H4 (cell line): ENCODE measurements around the gene SLC5A3. TPM values are rescaled to one million over a fixed set of nuclear protein-coding genes. Genes with fewer than 3 reads are reported as not detected.

Experiments
- DNase-seq: peaks from one replicate; pipeline ENCODE4 v3.0.0-alpha.2; 2015; ENCODE audit warnings: low spot score
- total RNA-seq: library from RNA; depleted of rRNA; stranded (reverse); fragments of >200 nt; shearing (Covaris generic); gene quantifications from 2 replicates; pipeline ENCODE4 v1.2.3, GENCODE V29; 2014; rRNA removed

Gene SLC5A3
- total RNA-seq, 1 experiment from 2014 or later: 11.4 TPM

DNA sequence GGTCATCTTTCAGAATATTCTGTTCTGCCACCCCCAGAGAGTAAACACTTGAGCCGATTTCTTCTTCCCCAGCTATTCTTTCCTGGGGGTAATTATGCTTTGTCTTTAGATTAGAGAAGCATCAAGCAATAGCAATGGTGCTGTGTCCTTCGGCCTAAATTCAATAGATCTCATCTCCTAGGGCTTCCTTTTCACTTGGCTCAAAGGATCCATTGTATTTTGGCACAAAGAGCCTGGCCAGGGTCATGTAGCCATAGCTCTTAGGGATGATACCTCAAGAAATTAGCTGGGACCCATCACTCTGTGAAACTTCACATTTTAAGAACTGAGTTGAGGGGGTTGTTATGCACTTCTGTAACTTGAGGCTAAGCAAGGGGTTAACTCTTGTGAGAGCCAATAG, 27.0 kb downstream of the SLC5A3 start:
- DNase-seq: no peak

DNA sequence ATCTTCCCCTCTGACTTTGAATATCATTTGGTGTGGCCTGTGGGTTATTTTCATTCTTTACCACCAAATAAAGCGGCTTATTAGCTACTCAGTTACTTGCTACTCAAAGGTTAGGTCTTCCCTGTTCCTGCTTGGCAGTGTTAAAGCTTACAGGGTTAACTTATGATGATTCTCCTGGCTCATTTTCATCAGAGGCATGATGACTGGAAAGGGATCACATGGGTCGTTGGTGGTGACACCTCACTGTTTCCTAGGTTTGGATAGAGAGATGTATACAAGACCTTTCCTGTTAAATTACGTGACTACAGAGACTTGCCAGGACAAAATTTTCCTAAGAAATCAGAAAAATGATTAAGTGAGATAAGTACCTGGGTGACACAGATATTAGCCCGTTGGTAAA, 27.4 kb downstream of the SLC5A3 start:
- no peak for DNase-seq

DNA sequence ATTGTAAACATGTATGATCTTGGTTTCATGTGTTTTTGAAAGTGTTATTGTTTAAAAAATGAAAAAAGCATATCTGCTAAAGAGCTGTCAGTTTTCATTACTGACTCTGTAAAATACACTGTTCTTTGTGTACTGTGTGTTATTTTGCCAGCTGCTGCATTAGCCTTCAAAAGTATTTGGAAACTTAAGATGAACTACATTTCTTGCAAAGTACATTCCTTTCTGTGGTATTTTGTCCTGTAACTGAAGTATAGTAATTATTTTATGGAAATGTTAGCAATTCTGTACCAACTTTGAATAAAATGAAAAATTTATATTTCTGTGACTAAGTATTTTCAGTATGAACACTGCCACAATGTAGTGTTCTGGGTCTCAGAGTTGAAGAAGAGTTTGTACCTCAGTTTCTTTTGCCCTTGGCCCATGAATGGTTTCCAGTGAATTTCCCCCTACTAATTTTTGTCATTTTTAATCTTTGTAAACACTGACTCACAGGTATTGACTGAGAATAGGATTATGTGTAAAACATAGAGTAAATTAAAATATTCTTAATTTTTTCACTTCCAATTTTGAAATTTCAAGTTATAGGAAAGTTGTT, 32.7 kb downstream of the SLC5A3 start:
- DNase-seq: no peak

GRCh38 chr21:34107606-34108005, 34.2 kb downstream of the SLC5A3 start:
- DNase-seq: no peak

DNA sequence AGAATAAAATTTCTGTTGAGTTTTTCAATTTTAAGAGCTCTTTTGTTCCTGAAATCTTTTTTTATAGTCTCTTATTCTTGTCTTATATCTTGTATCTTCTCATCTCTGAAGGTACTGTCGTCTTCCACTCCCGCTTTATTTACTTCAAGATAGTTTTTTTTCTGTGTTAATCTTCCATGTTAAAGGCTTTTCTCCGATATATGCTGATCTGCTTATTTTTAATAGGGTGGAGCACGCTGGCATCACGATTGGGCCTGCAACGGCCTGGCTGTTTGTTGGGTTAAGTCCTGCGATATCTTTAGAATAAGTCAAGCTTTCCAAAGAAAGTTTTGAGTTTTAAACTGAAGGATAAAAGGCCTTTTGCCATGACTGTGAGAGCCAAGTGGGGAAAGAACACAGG, 35.7 kb downstream of the SLC5A3 start:
- DNase-seq: no peak

DNA sequence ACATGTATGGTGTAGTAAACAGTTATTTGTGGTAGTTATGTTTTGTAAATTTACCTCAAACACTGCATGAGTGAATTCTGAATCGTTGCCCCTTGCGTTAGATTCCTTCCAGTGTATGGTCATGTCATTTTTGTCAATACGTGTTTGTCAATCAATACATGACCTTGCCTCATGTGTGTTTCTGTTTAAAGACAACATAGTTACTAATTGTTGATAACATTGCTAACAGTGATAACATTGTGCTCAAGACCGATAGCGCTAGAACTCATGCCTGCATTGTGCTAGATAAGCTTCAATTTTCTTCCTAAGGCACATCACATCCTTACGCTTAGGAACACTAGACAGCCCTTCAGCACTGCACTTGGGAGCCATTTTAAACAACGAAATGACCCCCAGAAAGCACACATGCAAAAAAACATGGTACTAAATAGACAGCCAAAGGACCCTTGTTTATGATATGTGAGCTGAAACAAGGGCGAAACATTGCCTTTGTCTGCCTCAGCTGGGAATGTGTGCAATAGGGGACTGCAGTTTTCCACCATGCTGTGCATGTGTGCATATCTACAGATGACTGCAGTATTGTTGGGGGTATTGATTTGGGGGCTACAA, 37.3 kb downstream of the SLC5A3 start:
- no peak for DNase-seq

- no peak for DNase-seq
These were observed 39.1 kb downstream of the SLC5A3 start for GRCh38 chr21:34112316-34113033.

DNA sequence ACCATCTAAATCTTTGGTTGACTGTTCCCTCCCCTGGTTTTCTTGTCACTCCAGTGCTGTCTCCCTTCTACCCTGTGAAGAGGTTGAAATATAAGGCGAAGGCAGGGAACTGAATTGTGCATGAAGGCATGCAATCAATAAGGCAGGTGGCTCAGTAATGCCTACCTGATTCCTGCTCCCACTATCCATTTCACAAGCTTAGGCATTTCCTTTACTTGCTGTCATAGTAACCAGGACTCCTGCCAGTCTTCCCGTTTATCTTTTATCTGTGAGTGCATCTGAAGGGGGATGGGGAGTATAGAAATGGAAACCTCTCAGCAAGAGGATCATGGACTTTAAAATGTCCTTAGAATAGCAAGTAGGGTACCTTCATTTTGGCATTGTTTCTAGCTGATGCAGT, 40.5 kb downstream of the SLC5A3 start:
- DNase-seq: no peak

DNA sequence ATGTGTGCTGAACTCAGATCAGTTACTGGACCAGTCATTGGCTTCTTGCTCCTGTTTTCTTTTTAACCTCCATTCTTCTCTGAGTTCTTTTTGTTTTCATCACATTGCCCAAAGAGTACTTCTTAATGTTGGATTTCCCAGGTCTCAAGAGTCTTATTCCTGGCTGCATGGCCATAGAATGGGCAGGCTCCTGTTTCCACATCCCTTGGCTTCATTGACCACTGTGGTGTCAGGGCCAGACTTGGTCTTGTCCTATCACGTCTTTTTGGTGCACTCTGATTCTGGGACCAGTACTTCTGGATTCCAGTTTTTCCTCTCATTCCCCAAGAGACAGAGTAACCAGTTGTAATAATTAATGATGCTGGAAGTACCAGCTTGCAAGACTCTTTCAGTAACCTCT, 41.8 kb downstream of the SLC5A3 start:
- DNase-seq: no peak

DNA sequence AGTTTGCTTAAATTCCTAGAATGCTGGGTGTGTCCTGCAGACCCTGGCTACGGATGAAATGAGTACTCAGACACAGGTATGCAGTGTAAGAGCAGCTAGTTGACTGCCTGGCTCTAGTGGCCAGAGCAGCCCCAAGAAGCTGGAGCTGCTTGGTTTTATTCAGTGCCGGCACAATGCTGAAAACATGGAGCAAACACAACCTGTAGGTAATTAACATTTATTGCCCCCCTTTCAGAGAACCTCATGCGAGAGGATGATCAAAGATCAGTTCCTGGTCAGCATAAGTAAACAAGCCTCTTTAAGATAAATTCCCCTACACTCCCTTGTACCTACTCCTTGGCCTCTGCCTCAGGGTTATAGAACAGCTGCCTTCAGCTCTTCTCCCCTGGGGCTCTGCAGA, 43.2 kb downstream of the SLC5A3 start:
- DNase-seq: no peak

DNA sequence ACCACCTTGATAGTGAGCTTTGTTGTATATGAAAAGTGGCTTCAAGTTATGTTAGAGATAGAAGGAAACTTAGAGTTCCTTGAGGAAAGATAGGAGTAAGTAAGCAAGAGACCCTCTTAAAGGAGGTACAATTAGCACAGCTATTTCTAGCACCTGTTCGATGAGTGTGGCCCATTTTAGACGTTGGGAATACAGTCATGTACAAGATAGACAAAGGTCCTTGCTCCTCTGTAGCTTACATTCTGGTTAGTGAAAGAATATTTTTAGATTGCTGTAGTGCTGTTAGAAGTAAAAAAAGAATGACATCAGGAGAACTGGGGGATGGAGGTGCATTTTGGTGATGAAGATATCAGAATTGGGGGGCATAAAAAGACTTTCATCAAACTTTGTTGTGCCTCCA, 47.5 kb downstream of the SLC5A3 start:
- no peak for DNase-seq

DNA sequence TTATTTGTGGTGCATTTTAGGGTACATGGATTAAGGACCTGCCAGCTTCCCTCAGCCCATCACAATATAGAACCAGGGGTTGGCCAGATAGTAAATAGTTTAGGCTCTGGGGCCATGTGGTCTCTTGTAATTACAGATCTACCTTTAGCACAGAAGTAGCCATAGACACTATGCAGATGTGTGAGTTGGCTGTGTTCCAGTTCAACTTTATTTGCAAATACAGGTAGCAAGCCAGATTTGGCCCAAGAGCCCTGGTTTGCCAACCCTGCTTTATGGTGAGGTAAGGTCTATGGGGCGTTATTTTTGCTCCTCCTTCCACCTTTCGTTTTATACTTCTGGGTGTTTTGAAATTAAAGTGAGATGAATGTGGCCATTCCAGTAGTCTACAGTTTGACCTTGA, 48.7 kb downstream of the SLC5A3 start:
- no peak for DNase-seq

Other genes starting within 250 kb of the SLC5A3 start
- 325 and 389 TPM in 2 replicates for gene ATP5PO, start 157.8 kb upstream of the SLC5A3 start, total RNA-seq
- gene MRPS6, start within 50 bp of the SLC5A3 start, total RNA-seq: 26.8 and 40.9 TPM in 2 replicates